Gastrocnemius medialis (tissue), 4 donors: ENCODE results near the gene PPCS.

Source experiments
- CTCF ChIP-seq, 5 experiments: fragments of 450-650 bp in 3 of 5; fragments of 200-600 bp in 2 of 5; sonication (generic) in 2 of 5; IDR thresholded peaks in 4 of 5; conservative IDR thresholded peaks in 1 of 5; 1 replicate in 4 of 5; 2 replicates in 1 of 5; pipeline ENCODE4 v1.5.1; 2016 to 2019; ENCODE audit warnings: antibody characterized with exemption in 5 of 5, mild to moderate bottlenecking in 3 of 5, moderate library complexity in 3 of 5
- POLR2A ChIP-seq, 2 donors: fragments of 450-650 bp; IDR thresholded peaks; one replicate each; pipeline ENCODE4 v1.6.1; 2017; ENCODE audit warnings: antibody characterized with exemption in 2 of 2, mild to moderate bottlenecking in 2 of 2, moderate library complexity in 2 of 2

GRCh38 chr1:42506576-42506975 is 50.2 kb downstream of the PPCS start:
- no peak for TF ChIP-seq CTCF (IDR thresholded peaks at IDR 0.05 in 4 of 5, conservative IDR thresholded peaks at IDR 0.05 in 1 of 5)
- TF ChIP-seq POLR2A (IDR thresholded peaks at IDR 0.05): no peak
